A549 (cell line): ENCODE measurements around the gene METRNL. TPM values are rescaled to one million over a fixed set of nuclear protein-coding genes. Genes with fewer than 3 reads are reported as not detected.

Experiments used
- ATAC-seq, 2 experiments: fragments of 200-7000 bp in 1 of 2; fragments of >200 bp in 1 of 2; cut with Nextera tagmentation in 1 of 2; cut with Tn5 transposase in 1 of 2; 3 replicates each; pipeline versions ENCODE4 v1.8.0 to v1.9.1; 2018 to 2020; ENCODE audit warnings: mild to moderate bottlenecking in 1 of 2, moderate library complexity in 1 of 2
- CTCF ChIA-PET: fragments of 300-600 bp; sonication (Branson Sonifier 250); formaldehyde crosslinking; extraction: SDS; loops from one replicate; lab custom pipeline; 2021; ENCODE audit warnings: antibody characterized with exemption, inconsistent platforms; lab: Yijun Ruan, JAX
- POLR2A ChIA-PET: fragments of 350-600 bp; formaldehyde crosslinking; extraction: SDS; loops from one replicate; lab custom pipeline; 2021; ENCODE audit warnings: antibody characterized with exemption, inconsistent platforms; lab: Yijun Ruan, JAX
- DNase-seq, 2 experiments: peaks; one replicate each; pipeline versions ENCODE4 v3.0.0 to v3.0.0-alpha.2; 2011 to 2016; ENCODE audit warnings: low read depth in 1 of 2, low spot score in 1 of 2
- FAIRE-seq: peaks from 2 replicates; lab custom pipeline; 2011; peaks lifted over from hg19 to GRCh38; lab: Jason Lieb, UNC
- H3K27ac ChIP-seq, 2 experiments: fragments of >200 bp; sonication (Bioruptor Twin); formaldehyde crosslinking; 3 replicates each; pipeline ENCODE4 v1.5.1; 2016 to 2017
- H3K4me1 ChIP-seq: fragments of >200 bp; sonication (Bioruptor Twin); formaldehyde crosslinking; 3 replicates; pipeline ENCODE4 v1.6.1; 2016
- H3K4me2 ChIP-seq: fragments of >200 bp; sonication (Bioruptor Twin); formaldehyde crosslinking; 3 replicates; pipeline ENCODE4 v1.6.1; 2016
- H3K4me3 ChIP-seq: fragments of >200 bp; sonication (Bioruptor Twin); formaldehyde crosslinking; 3 replicates; pipeline ENCODE4 v1.5.1; 2016
- H3K9me3 ChIP-seq: fragments of >200 bp; sonication (Bioruptor Twin); formaldehyde crosslinking; 3 replicates; pipeline ENCODE4 v1.6.1; 2016
- BHLHE40 ChIP-seq: IDR thresholded peaks from 2 replicates; pipeline ENCODE4 v1.6.1; 2012; ENCODE audit warnings: low read depth, low read length, inconsistent platforms
- CEBPB ChIP-seq, 2 experiments: fragments of >200 bp in 1 of 2; sonication (Bioruptor Twin) in 1 of 2; formaldehyde crosslinking in 1 of 2; IDR thresholded peaks; 2 replicates each; pipeline ENCODE4 v1.6.1; 2012 to 2016
- CHD2 ChIP-seq: fragments of 150-350 bp; IDR thresholded peaks from 2 replicates; pipeline ENCODE4 v1.6.1; 2014; ENCODE audit warnings: low read length; ENCODE audit not compliant: partially characterized antibody
- EP300 ChIP-seq, 2 experiments: fragments of >200 bp; sonication (Bioruptor Twin); formaldehyde crosslinking; IDR thresholded peaks; 2 replicates in 1 of 2; 3 replicates in 1 of 2; pipeline ENCODE4 v1.6.1; 2016 to 2017
- ESRRA ChIP-seq: fragments of 150-350 bp; IDR thresholded peaks from 2 replicates; pipeline ENCODE4 v1.6.1; 2014; ENCODE audit warnings: mild to moderate bottlenecking, low read length, borderline replicate concordance
- FOSL2 ChIP-seq, 2 experiments: fragments of 450-650 bp in 1 of 2; fragments of >200 bp in 1 of 2; sonication (Bioruptor Twin) in 1 of 2; formaldehyde crosslinking; IDR thresholded peaks; 2 replicates each; pipeline versions ENCODE4 v1.5.0 to v1.6.1; 2016 to 2020; ENCODE audit warnings: mild to moderate bottlenecking in 1 of 2, moderate library complexity in 1 of 2
- HDAC2 ChIP-seq: fragments of 200-600 bp; sonication (generic); IDR thresholded peaks from 2 replicates; pipeline ENCODE4 v1.6.1; 2016
- HES2 ChIP-seq: fragments of >200 bp; sonication (Bioruptor Twin); formaldehyde crosslinking; IDR thresholded peaks from 2 replicates; pipeline ENCODE4 v1.6.1; 2016
- HEYL ChIP-seq: fragments of 250-450 bp; sonication (Bioruptor Pico); IDR thresholded peaks from 2 replicates; pipeline ENCODE4 v1.8.0; 2021; ENCODE audit warnings: mild to moderate bottlenecking, moderate library complexity
- HMGXB4 ChIP-seq: fragments of 250-450 bp; sonication (Bioruptor Pico); IDR thresholded peaks from 2 replicates; pipeline ENCODE4 v1.5.0; 2021; ENCODE audit warnings: mild to moderate bottlenecking, moderate library complexity, borderline replicate concordance
- JUN ChIP-seq, 2 experiments: fragments of >200 bp; sonication (Bioruptor Twin); formaldehyde crosslinking; IDR thresholded peaks; 2 replicates in 1 of 2; 3 replicates in 1 of 2; pipeline ENCODE4 v1.6.1; 2016 to 2017
- MAFK ChIP-seq: fragments of 450-650 bp; IDR thresholded peaks from 2 replicates; pipeline ENCODE4 v1.6.1; 2014; ENCODE audit not compliant: partially characterized antibody
- MAZ ChIP-seq: fragments of 150-350 bp; IDR thresholded peaks from 2 replicates; pipeline ENCODE4 v1.6.1; 2014; ENCODE audit warnings: antibody characterized with exemption, low read depth, low read length, borderline replicate concordance
- MYC ChIP-seq: IDR thresholded peaks from 2 replicates; pipeline ENCODE4 v1.6.1; 2012; ENCODE audit warnings: mild to moderate bottlenecking, inconsistent platforms, low read length, improper control_type of control experiment, borderline replicate concordance
- NR3C1 ChIP-seq: fragments of >200 bp; sonication (Bioruptor Twin); formaldehyde crosslinking; IDR thresholded peaks from 3 replicates; pipeline ENCODE4 v1.6.1; 2017
- RNF2 ChIP-seq: fragments of 200-600 bp; sonication (generic); IDR thresholded peaks from 2 replicates; pipeline ENCODE4 v1.6.1; 2016; ENCODE audit warnings: low read depth, mild to moderate bottlenecking, antibody characterized with exemption, moderate library complexity, borderline replicate concordance
- ZC3H11A ChIP-seq: fragments of 450-650 bp; IDR thresholded peaks from 2 replicates; pipeline ENCODE4 v1.6.1; 2014; ENCODE audit warnings: antibody characterized with exemption, mild to moderate bottlenecking
- ZFP36 ChIP-seq: fragments of 450-650 bp; IDR thresholded peaks from 2 replicates; pipeline ENCODE4 v1.6.1; 2014; ENCODE audit warnings: borderline replicate concordance; ENCODE audit not compliant: partially characterized antibody
- ZSCAN20 ChIP-seq: fragments of 250-450 bp; sonication (Bioruptor Pico); IDR thresholded peaks from 2 replicates; pipeline ENCODE4 v1.8.0; 2022; ENCODE audit warnings: mild to moderate bottlenecking, moderate library complexity
- WGBS: methylation state at CpG from one replicate; pipeline ENCODE4 v1.1.6; 2017; ENCODE audit errors: missing lambda C conversion rate; 5-methylcytosine and 5-hydroxymethylcytosine counted together
- polyA plus RNA-seq, 4 experiments: library from polyadenylated mRNA; depleted of rRNA in 3 of 4; stranded (reverse); fragments of >200 nt; fragmentation: RNase III in 1 of 4; extraction: RNeasy Plus Mini Kit Qiagen cat#74134 plus additional on column Dnase treatment in 1 of 4; gene quantifications; 2 replicates in 3 of 4; 3 replicates in 1 of 4; pipeline ENCODE4 v1.2.3, GENCODE V29; 2011 to 2017
- TF ChIP-seq, protein P1 (sequence below): IDR thresholded peaks from 2 replicates; pipeline ENCODE4 v1.6.1; 2012; ENCODE audit warnings: low read depth, borderline replicate concordance
- TF ChIP-seq, protein P2 (sequence below): IDR thresholded peaks from 2 replicates; pipeline ENCODE4 v1.6.1; 2012

The METRNL gene
- polyA plus RNA-seq, 2 of the 4 experiments (the other 2 are of a cell fraction) = 1.7 to 6.4 TPM

DNA sequence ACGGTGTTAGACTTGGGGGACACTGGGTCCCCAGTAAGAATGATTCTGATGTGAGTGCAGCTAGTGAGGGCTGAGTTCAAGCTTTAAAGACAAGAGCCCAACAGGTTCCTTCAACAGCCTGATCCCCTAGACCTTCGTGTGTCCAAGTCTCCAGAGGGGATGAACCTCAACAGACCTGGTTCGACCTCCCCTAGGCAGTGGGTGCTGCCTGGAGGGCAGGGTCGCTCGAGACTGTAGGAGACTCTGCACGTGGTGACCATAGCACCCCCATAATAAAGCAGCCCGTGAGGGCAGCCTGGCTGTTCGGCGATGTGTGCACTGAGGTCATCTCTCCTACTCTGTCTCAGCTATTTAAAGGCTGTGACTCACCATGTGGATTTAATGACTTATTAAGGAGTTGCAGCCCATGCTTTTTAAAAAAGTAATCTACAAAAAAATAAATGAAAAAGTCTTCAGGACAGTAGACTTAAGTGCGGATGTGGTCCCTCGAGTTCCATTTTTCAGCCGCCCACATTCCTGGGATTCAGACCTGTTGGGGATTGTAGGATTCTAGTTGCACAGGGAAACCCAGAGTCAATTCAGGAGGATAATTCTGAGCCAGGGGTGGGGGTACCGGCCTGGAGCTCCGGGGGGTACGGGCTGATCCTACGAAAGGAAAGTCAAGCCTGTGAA lies 23.4 kb upstream of the METRNL start:
- no peaks in the 10 kb centered on the region for H3K9me3 ChIP-seq
- ChIA-PET POLR2A (no interaction called here), CTCF (interaction anchor here (0.7 kb wide), 1 partner anchor 21 kb away, joined by 3 read pairs; no protein-coding TSS in a partner anchor)
- TF ChIP-seq EP300 (IDR thresholded peaks at IDR 0.05) (no peak), FOSL2 (IDR thresholded peaks at IDR 0.05) (0 out of 2 replicates have a peak, but pooled peaks have one; percentile 8), FOSL2 (CRISPR knock-in tag; IDR thresholded peaks at IDR 0.05) (peak; percentile 63)
- ATAC-seq (no peak), FAIRE-seq (no peak), DNase-seq (peak; percentile 40 to 41)
- peaks cover 13% of the 10 kb centered on the region for H3K4me1 ChIP-seq
- no peak overlapping the region for H3K4me3 ChIP-seq
- 26% methylated on average over 16 of the region's 16 CpGs for WGBS
- H3K4me2 ChIP-seq = peak overlapping the region; percentile 44; the same call in 2 of the 3 replicates
- H3K27ac ChIP-seq = no peak overlapping the region

GRCh38 chr17:83056583-83057396 lies 22.6 kb upstream of the METRNL start:
- Histone ChIP-seq H3K4me3 (no peak overlapping the region), H3K4me2 (peak overlapping the region; percentile 44; the same call in 1 of the 3 replicates), H3K27ac (no peak overlapping the region), H3K9me3 (no peaks in the 10 kb centered on the region)
- FAIRE-seq = no peak
- POLR2A ChIA-PET = no interaction called here
- TF ChIP-seq CHD2 = no peak
- TF ChIP-seq MAZ = no peak
- no peak for TF ChIP-seq HES2
- TF ChIP-seq MAFK = no peak
- TF ChIP-seq CEBPB (IDR thresholded peaks at IDR 0.05) = no peak
- TF ChIP-seq BHLHE40 = no peak
- no peak for TF ChIP-seq NR3C1
- TF ChIP-seq ZFP36 = no peak
- TF ChIP-seq RNF2 = no peak
- TF ChIP-seq, all 56 proteins: peak for 0
- DNase-seq = no peak
- CTCF ChIA-PET = interaction anchor here (0.7 to 1.3 kb wide), 3 partner anchors 8 to 20 kb away, joined by 3 to 5 read pairs (median 3); no protein-coding TSS in a partner anchor
- H3K4me1 ChIP-seq = peaks cover 13% of the 10 kb centered on the region
- no peak; a peak in 1 of 6 replicates for ATAC-seq
- 61% methylated on average over 28 of the region's 30 CpGs for WGBS

DNA sequence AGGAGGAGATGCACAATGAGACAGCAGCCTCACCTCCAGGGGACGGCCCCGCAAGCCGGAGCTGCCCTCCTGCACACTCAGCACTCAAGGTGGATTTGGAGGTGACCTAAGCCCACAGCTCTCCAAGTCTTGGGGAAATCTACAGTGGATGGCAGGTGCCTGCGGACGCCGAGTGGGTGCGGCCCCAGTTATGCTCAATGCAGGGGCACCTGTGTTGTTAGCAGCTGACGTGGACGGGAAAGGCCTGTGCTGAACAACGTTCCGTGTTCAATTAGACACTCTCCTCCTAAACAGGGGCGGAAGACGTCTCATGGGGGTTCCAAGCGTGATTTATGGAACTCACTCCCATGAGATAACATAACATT lies 22.0 kb upstream of the METRNL start:
- POLR2A ChIA-PET = no interaction called here
- CTCF ChIA-PET = interaction anchor here (0.9 to 1.3 kb wide), 2 partner anchors 9 to 17 kb away, joined by 3 to 5 read pairs; no protein-coding TSS in a partner anchor
- no peak for FAIRE-seq
- ATAC-seq = peak in 1 of 2 experiments; percentile 8; a peak in 1 of 6 replicates
- H3K4me1 ChIP-seq = peaks cover 10% of the 10 kb centered on the region
- WGBS = 82% methylated on average over 11 of the region's 14 CpGs
- DNase-seq = no peak
- H3K4me2 ChIP-seq = no peak overlapping the region
- TF ChIP-seq MYC = no peak
- no peak for TF ChIP-seq NR3C1
- TF ChIP-seq, protein P1, sequence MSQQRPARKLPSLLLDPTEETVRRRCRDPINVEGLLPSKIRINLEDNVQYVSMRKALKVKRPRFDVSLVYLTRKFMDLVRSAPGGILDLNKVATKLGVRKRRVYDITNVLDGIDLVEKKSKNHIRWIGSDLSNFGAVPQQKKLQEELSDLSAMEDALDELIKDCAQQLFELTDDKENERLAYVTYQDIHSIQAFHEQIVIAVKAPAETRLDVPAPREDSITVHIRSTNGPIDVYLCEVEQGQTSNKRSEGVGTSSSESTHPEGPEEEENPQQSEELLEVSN = no peak
- no peak for TF ChIP-seq JUN (IDR thresholded peaks at IDR 0.05)
- no peak for TF ChIP-seq HMGXB4 (CRISPR knock-in tag)
- TF ChIP-seq, protein P2, sequence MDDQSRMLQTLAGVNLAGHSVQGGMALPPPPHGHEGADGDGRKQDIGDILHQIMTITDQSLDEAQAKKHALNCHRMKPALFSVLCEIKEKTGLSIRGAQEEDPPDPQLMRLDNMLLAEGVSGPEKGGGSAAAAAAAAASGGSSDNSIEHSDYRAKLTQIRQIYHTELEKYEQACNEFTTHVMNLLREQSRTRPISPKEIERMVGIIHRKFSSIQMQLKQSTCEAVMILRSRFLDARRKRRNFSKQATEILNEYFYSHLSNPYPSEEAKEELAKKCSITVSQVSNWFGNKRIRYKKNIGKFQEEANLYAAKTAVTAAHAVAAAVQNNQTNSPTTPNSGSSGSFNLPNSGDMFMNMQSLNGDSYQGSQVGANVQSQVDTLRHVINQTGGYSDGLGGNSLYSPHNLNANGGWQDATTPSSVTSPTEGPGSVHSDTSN = no peak
- TF ChIP-seq ZC3H11A = no peak
- TF ChIP-seq HEYL (CRISPR knock-in tag) = no peak
- no peak for TF ChIP-seq ESRRA
- TF ChIP-seq ZSCAN20 (CRISPR knock-in tag) = no peak
- no peak for TF ChIP-seq HDAC2
- no peak overlapping the region for H3K27ac ChIP-seq
- no peak overlapping the region for H3K4me3 ChIP-seq
- no peaks in the 10 kb centered on the region for H3K9me3 ChIP-seq
